HG03354 (cell line): ENCODE data around the gene PAK6.

Source experiments
- ATAC-seq: cut with Tn5 transposase; IDR thresholded peaks from one replicate; pipeline ENCODE4 v1.9.1; 2021; ENCODE audit warnings: mild to moderate bottlenecking; ENCODE audit not compliant: unreplicated experiment, poor library complexity, severe bottlenecking

The PAK6 gene

DNA sequence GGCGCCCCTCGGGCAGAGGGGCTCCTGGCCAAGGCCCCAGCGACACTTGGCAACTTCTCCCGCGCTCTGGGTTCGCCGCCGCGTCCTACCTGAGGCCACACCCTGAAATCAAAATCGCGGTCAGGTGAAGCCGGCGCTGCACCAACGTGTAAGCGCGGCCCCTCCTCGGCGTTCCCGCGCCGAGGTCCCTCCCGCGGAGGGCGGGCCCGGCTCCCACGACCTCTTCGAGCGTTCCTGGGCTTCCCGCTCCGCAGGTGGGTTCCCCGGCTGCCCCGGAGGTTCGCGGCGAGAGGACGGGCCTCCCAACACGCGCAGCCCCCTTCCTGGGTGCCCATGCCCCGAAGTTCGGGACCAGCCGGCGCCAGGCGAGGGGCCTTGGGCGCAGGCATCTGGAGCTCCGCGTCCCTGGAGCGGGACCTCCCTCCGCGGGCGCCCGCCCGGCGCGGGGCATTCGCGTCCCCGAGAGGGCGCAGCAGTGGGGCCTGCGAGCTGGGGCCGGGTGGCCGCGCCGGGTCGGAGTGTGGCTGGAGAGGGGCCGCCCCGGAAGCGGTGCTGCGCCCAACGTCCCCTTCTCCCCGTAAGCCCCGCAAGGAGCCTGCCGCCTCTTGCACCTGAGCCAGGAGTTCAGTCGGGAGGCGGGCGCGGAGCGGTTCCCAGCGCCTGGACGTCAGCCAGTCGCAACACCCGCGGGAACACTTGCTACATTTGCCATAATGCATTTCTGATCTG lies 13.7 kb downstream of the PAK6 start:
- ATAC-seq, result no peak

DNA sequence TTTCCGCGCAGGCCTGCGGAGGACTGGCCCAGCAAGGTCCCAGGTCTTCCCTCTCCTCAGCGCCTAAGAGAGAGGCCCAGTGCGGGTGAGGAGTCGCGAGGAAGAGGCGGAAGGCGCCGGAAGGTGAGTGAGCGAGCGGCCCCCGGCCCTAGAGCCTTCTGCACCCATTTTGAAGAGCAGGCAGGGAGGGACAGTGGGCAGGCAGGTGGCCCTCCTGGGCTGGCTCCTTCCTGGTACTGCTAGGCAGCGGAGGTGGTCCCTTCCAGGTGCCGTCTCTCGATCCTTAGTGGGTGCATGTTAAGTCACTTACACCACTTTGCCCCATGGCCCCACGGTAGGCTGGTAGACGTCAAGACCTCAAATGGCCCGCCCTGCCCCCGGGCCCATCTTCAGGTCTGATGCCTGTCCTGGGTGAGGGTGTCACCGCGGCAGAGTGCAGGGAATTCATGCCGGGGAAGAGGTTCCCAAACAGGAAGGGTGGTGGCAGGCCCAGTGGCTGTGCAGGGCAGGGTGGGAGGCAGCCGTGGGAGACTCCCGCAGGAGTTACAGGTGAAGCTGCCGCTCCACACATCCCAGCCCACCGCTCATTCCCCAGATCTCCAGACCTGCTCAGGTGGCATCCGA lies 14.4 kb downstream of the PAK6 start:
- no peak for ATAC-seq

DNA sequence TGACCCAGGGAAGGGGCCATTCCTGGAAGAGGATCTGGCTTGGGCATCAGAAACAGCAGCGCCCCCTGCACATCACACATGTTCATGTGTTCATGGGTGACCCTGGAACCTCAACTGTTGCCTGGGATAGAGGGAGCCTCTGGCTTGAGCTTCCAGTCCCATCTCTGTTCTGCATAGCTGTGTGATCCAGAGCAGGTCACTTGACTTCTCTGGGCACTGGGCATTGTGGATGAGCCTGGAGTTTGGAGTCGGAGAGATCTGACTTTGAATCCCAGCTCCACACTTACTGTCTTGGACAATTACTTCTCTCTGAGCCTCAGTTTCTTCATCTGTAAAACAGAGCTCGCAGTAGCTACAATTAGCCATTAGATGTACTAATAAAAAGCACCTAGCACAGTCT lies 15.6 kb downstream of the PAK6 start:
- no peak for ATAC-seq

DNA sequence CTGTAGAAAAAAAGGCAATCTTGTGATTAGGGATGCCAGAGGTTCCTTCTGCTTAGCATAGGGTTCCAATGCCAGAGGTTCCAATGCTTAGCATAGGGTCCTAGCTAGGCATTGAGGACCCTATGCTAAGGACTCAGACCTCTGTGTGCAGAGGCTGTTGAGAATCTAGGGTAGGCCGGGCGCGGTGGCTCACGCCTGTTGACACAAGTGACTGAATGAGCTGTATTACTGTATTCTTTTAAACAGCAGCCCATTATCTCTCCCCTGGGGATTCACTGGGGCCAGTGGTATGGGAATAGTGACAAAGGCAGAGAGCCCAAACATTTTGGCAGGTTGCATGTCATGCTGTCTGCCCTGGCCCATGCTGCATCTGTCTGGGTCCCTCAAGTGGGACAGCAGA lies 16.2 kb downstream of the PAK6 start:
- no peak for ATAC-seq

DNA sequence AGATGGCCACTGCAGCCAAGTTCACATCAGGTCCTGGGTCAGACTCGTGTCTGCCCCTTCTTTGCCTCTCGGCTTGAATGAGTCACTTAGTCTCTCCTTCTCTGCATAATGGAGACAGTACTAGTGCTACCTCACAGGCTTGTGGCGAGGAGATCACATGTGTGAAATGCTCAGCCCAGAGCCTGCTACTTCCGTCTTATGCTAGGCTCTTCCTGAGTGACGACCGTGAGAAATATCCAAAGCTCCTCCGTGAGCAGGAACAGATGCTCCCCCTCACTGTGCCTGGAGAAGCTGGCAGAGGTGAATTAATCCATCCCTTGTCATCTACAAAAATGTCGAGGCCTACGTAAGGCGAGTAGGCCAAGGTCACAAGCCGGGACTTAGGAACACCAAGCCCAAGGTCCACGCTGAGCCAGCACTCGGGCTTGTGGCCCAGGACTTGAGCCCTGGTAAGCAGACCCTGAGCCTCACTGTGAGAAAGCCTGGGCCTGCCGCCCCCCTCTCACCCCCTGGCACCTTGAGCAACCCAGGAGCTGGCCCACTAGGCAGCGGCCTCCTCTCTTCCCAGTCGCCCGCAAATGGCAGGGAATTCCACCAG lies 17.9 kb downstream of the PAK6 start:
- ATAC-seq, result no peak

DNA sequence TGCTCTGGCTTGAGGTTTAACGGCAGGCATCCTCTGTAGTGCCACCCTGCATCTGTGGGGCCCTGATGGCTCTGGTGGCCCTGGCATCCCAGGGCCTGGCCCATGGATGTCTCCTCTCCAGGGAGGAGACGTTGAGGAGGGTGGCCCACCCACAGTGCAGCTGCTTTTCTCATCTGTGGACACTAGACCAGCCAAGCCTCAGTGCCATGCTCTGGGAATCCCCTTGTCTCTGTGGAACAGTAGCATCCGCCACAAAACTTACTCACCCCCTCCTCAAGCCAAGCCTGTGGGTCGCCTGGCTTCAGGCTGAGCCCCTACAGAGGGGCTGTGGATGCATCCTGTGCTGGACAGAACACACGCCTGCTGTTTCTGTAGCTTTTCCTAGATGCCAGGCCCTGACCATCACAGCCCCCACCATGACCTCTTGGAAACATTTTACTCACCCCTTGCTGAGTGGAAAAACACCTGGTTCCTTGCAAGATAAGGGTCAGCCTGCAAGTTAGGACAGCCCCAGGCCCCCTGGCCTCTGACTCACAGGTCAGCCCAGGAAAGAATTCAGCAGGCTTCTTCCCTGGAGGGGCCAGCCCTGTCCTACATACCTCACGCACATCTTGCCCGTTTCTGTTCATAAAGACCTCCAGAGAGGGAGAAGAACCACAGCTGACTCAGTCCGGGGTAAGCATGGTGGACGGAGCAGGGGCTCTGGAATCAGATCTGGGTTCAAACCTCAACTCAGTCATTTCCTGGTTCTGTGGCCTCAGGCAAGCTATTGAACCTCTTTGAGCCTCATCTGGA lies 19.0 kb downstream of the PAK6 start:
- no peak for ATAC-seq

DNA sequence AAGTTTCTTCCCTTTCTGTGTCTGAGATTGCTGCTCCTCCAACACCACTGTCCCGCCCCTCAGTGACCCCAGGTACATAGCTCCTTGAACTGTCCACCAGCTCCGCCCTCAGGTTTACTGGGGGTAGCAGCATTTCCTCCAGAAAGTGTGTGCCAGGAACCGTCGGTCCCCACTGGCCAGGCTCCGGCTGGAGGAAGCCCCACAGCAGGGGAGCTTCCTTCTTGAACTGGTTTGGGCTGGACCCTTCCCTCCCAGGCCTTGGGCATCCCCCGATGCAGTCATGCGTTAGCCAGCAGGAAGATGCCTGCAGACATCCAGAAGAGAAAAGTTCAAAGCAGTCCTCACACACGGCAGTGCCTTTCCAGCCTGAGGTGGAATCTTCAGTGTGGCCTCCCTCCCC lies 19.7 kb downstream of the PAK6 start:
- no peak for ATAC-seq

DNA sequence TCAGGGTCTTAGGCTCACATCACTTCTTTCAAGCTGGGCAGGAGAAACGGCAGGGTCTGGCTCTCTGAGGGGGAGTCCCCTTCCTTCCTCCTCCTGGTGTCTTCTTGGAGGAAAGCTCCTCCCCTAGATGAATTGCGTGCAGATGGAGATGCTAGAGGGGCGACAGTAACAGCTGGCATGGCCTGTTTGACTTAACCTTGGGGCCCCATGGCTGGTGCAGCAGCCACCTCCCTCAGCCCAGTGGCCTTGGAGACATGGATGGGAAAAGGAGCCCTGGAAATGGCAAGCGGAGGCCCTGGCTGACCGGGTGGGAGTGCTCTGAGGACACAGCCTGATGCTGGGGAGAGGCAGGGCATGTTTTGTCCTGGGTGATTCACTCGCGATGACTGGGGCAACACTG lies 20.2 kb downstream of the PAK6 start:
- ATAC-seq, result no peak

DNA sequence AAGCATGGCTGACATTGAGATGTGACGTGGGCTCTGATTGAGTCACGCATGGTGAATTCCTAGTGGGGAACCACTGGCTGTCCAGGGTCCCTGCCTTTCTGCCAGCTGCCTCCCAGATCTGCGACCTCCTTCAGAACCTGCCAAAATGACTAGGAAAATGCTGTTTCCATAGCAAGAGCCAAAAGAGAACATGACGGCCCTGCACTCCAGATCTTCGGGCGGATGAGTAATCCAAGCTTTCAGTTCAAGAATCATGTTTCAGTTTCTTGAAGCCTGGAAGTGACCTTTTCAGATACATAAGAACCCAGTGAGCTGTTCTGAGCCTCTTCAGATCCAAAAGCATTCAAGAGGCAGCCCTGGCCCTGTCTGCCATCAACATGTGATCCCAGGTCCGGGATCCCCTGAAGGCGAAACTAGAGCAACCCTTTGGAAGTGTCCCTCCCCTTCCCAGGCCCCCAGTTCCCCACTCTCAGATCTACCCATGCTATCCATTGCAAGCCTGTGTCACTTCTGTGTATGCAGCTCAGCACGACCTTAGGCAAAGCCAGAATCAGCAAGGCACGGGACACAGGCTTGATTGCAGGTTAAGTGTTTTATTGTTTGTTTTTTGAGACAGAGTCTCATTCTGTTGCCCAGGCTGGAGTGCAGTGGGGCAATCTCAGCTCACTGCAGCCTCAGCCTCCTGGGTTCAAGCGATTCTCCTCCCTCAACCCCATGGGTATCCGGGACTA lies 24.3 kb downstream of the PAK6 start:
- ATAC-seq, result no peak

DNA sequence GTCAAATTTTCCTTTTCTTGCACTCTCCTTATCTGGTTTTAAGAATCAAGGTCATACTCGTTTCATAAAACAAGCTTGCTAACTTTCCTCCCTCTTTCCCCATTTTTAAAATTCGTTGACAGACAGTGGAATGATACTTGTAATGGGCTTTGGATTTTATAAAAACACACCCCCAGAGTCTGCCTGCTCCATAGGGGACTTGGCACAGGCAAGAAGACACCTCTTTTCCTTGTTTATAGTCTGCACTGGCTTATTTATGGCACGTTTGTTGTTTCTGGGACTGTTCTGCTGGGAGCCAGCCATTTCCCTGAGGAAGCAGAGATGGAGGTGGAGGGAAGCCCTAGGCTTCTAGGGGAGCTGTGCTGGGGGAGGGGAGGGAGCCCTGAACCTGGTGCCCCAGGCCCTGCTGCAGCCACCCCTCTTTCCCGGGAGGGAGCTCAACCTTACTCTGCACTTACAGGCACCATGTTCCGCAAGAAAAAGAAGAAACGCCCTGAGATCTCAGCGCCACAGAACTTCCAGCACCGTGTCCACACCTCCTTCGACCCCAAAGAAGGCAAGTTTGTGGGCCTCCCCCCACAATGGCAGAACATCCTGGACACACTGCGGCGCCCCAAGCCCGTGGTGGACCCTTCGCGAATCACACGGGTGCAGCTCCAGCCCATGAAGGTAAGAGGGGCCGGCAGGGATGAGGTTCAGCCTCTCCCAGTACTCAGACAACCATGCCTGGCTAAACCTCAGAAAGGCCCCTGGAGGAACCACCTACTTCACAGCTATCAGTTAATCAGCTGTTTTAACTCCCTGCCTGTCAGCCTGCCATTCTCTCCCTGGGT lies 25.7 kb downstream of the PAK6 start:
- ATAC-seq, result no peak

DNA sequence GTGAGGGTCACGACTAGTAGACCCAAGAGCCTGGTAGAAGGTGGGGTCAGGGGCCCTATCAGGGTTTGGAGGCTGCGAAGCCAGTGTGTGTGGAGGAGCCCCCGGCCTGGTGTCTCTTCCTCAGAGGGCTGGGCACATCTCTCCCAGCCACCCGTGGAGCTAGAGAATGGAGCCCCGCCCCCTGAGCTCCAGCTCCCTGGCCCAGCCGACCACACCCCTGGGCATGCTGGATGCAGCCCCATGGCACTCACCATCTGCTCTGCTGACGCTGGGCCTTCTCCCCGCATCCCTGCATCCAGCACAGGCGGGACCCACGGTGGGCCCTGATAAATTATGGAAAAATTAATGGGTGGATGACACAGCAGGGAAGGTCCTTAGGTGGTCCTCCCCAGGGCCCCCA lies 26.5 kb downstream of the PAK6 start:
- no peak for ATAC-seq

DNA sequence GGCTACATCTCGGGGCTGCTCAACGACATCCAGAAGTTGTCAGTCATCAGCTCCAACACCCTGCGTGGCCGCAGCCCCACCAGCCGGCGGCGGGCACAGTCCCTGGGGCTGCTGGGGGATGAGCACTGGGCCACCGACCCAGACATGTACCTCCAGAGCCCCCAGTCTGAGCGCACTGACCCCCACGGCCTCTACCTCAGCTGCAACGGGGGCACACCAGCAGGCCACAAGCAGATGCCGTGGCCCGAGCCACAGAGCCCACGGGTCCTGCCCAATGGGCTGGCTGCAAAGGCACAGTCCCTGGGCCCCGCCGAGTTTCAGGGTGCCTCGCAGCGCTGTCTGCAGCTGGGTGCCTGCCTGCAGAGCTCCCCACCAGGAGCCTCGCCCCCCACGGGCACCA lies 27.0 kb downstream of the PAK6 start:
- no peak for ATAC-seq

DNA sequence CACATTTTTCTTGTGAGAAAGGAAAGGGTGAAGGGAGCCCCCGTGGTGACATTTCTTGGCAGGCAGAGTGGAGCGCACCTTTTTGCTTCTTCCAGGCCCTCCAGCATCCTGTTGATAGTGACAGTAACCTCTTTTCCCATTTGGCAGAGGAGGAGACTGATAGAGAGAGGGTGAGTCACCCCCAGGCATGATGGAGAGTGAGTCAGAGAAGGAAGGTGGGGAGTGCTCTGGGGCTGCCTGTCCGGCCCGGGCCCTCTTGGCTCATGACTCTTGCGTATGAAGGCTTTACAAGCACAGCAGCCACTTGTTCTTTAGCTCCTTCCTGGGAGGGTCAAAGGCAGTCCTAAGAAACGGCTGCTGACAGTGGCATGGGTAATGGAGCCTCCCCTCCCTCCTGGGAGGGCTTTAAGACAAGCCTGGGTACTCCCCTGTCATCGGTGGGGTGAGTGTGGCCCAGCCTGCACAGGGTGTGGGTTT lies 28.0 kb downstream of the PAK6 start:
- no peak for ATAC-seq

DNA sequence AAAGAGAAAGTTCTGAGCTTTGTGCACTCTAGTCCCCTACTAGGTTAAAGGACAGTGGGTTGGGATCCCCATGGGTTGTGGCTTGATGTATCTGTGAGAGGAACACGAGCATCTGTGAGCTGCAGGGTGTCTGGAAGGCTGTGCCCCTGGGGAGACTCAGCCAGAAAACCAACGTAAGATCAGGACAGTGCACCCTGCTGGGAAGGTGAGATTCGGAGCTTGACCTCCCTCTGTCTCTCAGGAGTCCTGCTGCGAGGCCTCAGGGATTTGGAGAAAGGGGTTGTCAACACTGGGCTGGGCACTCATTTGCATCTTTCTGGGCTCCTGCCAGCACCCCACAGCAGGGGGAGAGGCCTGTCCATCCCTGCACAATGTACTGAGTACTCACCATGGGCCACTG lies 28.8 kb downstream of the PAK6 start:
- ATAC-seq, result no peak

DNA sequence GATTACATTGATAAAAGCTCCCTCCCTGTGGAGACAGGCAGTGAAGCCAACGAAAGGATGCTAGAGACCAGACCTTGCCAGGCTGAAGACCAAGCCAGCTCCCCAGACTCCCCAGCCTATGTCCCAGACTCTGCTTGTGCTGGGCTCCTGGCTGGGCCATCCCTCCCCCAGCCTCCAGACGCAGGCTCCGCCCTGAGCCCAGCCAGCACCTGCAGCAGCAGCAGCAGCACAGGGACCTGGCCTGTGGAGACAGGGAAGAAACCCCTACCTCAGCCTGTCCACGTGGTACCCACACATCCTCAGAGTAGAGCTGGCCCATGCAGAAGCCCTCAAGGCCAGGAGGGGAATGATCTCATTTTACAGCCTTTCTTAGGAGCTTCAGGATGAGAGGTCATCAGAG lies 30.7 kb downstream of the PAK6 start:
- no peak for ATAC-seq

DNA sequence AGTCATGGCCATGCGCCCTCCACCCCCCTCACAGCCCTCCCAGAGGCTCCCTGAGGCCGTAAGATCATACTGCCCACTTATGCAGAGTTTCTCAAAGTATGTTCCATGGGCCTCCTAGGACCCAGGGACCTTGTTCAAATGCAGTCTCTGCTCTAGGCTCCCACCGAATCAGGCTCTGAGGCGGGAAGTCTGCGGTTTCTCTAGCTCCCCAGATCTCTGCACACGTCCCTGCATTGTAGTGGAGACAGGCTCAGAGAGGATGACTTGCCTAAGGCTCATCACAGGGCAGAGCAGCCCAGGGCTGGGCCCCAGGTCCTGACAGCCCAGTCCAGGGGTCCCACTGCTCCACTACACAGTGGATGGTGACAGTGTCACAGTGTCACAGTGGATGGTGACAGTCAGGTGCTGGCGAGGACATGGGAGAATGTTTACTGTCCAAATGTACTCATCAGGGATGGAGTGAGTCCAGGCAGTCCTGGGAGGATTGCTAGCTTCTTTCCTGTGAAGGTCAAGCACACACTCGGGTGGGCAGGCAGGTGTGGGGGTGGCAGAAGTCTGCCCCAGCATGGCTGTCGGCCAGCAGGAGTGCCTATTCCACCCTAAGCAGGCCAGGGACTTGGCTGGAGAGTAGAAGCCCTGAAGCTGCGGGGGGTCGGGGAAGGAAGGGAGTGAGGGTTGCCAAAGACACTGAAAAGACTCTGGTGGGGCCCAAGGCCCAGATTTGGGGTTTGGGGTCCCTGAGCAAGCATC lies 31.6 kb downstream of the PAK6 start:
- ATAC-seq, result no peak

DNA sequence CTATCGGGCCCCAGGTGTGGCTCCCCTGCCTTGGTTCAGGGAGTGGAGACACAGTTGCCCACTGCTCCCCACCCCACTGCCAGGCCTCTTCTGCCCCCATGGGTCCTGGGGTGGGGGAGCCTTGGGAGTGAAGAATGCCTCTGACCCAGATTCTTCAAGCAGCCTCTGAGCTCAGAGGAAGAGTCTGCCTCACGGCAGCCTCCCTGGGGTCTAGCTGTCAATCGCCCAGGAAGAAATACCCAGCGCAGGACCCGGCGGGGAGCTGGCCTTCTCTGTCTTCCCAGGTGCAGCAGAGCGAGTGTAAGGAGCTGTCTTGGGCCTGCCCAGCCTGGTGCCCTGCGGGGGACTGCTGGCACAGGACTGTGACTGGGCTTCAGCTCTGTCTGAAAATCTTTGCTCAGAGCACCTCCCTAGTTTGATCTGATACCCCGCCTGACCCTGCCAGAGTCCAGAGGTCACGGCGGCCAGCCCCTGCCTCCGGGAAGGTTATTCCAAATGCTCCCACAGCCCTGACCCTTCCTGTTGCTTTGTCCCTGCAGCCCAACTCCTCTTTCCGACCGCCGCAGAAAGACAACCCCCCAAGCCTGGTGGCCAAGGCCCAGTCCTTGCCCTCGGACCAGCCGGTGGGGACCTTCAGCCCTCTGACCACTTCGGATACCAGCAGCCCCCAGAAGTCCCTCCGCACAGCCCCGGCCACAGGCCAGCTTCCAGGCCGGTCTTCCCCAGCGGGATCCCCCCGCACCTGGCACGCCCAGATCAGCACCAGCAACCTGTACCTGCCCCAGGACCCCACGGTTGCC lies 33.0 kb downstream of the PAK6 start:
- ATAC-seq, result no peak
